ENCODE results near the gene UPK3A. TPM values are rescaled to one million over a fixed set of nuclear protein-coding genes. Genes with fewer than 3 reads are reported as not detected.
"Not testable (repeated sequence)": the region's sequence is repeated elsewhere in the genome, so short reads cannot be mapped to it uniquely, and the experiment has no call there.

UPK3A gene
- polyA plus RNA-seq, 1 donor, result not detected

- peak; percentile 56 for DNase-seq (ENCODE audit: low read depth)
Observed at GRCh38 chr22:45309422-45310227, 24.9 kb downstream of the UPK3A start, which contains the start of gene FAM118A. TSS of gene FAM118A (plus strand) at chr22:45309934. CDS start at chr22:45322380, 12,446 bp downstream.

DNA sequence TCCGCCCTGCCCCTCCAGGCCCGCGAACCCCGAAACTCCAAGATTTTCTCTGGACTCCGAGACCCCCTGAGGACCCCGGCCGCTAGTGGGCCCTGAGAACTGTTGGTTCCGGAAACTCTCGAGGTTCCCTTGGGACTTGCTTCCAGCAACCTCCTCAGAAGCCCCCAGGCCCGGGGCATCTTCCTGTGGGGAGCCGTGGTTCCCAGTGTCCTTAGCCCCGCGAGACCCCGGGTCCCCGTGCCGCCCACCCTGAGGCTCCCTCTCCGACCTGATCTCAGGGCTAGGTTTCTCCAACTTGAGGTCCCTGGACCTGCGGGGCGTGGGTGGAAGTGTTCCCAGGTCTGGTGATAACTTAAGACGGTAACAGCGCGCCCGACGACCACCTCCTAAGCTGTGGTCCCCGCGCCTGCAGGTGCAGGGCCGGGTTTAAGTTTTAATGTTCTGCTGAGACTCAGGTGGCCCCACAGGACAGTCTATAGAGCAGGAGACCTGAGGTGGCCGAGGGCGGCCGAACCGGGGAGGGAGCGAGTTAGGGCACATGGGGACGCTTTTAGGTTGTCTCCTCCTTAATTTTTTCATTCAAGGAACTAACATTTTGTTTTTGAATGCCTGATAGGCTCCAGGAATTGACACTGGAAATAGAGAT, 25.7 kb downstream of the UPK3A start:
- DNase-seq (ENCODE audit: low read depth), result no peak

DNA sequence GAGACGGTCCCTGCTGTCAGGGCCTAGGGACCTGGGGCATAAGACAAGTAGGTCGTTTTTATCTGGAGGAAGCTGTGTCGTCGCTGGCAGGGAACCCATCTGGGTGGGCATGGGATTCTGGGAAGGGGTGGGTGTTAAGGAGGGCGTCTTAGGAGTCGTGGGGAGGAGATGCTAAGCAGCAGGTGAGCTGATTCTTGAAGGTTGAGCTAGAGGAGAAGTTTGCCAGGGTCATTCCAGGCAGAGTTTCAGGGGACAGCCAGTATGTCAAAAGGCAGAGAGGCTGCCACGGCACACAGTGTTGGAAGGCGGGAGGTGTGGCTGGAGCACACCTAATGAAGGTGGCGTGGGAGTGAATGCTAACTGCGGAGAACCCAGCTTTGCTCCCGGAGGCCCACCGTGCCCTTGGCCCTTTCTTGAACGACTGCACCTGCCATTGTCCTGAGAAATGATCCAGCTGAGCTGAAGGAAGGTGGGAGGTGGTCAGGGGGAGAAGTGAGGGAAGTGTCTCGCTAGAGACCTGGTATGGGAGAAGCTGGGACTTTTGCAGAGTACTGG, 26.3 kb downstream of the UPK3A start:
- no peak for DNase-seq (ENCODE audit: low read depth)

DNA sequence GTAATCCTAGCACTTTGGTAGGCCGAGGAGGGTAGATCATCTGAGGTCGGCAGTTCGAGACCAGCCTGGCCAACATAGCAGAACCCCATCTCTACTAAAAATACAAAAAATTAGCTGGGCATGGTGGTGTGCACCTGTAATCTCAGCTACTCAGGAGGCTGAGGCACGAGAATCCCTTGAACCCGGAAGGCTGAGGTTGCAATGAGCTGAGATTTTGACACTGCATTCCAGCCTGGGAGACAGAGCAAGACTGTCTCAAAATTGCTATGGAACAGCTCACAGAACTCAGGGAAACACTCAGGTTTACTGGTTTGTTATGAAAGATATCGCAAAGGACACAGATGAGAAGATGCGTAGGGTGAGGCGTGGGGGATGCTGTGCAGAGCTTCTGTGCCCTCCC, 27.7 kb downstream of the UPK3A start:
- no peak for DNase-seq (ENCODE audit: low read depth)

GRCh38 chr22:45312856-45313255, 28.1 kb downstream of the UPK3A start:
- no peak for DNase-seq (ENCODE audit: low read depth)

DNA sequence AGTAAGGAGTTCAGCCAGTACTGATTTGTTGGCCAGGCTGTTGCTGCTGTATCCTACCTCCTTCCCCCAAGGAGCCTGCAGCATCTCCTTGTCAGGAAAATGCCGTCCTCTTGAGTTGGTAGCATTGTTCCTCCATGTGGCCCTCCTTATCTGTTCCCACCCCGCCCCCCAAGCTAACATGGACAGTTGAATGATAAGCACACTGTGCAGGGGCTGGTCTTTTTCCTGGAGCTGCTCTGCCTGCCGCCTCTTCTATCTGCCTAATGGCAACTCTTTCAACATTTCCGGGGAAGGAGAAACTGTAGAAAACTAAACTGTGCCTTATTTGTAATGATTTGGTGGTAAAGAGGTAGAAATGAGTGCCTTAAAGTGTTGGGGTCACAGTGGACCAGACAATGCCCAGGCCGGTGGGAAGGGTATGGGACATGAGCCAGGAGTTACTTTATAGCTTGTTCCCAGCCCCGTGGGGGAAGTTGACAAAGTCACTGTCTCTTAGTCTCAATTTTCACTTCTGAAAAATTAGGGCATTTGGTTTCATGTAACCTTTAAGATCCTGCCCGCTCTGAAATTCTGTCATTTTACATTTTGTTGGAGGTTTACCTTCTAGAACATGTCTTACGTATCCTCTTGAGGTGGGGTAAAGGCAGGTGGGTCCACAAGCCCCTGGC, 29.4 kb downstream of the UPK3A start:
- DNase-seq (ENCODE audit: low read depth), result no peak

DNA sequence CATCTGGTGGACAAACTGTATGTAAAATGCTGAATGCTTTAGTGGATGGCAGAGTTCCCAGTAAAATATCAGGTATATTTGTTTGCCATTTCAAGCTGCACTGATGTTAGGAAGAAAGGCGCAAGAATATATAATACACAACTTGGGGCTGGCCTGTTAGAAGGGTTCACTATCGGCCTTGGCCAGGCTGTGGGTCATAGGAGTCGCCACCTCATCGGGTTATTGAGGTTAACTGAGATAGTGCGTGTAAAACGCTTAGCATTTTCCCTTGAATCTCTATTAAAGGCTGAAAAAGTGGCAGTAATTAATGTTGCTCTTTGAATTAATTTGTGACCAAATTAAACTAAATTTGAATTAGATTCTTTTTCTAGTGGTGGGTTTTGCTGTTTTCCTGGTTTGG, 30.0 kb downstream of the UPK3A start:
- no peak for DNase-seq (ENCODE audit: low read depth)

- DNase-seq (ENCODE audit: low read depth), result no peak
Observed at GRCh38 chr22:45316796-45317526, 32.2 kb downstream of the UPK3A start.

- DNase-seq (ENCODE audit: low read depth), result no peak
Observed at GRCh38 chr22:45317551-45318167, 32.9 kb downstream of the UPK3A start.

DNA sequence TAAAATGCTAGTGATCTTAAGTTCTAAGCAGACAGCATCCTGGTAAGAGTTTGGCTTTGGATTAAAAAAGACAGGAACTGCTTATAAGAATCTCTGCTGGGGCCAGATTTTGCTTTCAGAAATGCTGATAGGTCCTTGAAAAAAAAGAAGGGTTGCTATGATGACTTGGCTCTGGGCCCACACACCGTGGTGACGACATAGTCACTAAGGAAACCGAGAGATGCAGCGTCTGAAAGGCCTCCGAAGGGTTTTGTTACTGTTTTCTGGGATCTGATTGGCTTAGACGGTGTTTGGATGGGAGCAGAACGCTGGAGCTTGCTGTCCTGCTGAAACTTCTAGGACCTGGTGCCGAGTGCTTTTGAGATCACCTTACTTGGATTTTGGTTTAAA, 33.4 kb downstream of the UPK3A start:
- DNase-seq (ENCODE audit: low read depth), result peak; percentile 58

- DNase-seq (ENCODE audit: low read depth), result no peak
Observed at GRCh38 chr22:45318558-45319323, 34.0 kb downstream of the UPK3A start.

GRCh38 chr22:45319324-45319685, 34.6 kb downstream of the UPK3A start:
- DNase-seq (ENCODE audit: low read depth), result no peak

- DNase-seq (ENCODE audit: low read depth), result no peak
Observed at GRCh38 chr22:45320357-45320976, 35.7 kb downstream of the UPK3A start.

DNA sequence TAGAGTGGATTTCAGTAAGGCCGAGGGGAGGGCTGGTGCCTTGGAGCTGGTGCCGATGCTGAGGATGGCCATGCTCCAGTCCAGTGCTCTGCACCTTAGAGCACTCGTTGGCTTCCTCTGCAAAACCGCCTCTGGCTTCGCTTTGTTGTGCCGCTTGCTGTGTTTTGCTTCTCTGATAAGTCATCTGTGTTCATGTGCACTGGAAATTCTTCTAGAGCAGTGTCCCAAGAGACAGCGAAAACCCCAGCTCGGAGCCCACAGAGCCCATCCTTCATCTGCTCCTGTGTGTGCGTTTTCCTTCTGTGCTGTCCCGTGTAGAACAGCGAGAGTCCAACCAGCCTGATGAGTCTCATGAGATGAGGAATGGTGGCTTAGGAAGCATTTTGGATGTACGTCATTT, 37.1 kb downstream of the UPK3A start:
- DNase-seq (ENCODE audit: low read depth), result no peak

DNA sequence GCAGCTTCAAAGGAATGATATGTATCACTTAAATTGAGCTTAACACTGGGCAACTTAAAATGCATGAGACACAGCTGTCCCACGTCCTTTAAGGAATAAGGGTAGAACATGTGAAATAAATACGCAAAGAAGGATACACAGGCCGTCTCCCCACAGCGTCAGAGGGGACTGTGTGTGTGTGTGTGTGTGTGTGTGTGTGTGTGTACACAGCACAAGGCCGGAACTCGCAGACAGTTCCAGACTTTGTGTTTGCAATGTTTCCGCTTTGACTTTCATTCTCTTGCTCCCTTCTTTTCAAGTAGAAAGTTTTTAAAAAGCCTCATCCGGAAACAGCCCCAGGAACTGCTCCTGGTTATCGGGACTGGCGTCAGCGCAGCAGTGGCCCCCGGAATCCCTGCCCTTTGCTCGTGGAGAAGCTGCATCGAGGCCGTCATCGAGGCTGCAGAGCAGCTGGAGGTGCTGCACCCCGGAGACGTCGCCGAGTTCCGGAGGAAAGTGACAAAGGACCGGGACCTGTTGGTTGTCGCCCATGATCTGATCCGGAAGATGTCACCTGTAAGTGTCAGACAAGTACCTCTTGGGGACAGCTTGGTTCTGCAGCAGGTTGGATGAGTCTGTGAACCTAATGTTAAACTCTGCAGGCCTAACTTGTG, 38.2 kb downstream of the UPK3A start:
- no peak for DNase-seq (ENCODE audit: low read depth)

- no peak for DNase-seq (ENCODE audit: low read depth)
Observed at GRCh38 chr22:45323695-45324094, 38.9 kb downstream of the UPK3A start.

GRCh38 chr22:45324311-45324711, 39.6 kb downstream of the UPK3A start:
- no peak for DNase-seq (ENCODE audit: low read depth)

- DNase-seq (ENCODE audit: low read depth), result not testable (repeated sequence)
Observed at GRCh38 chr22:45328261-45328660, 43.5 kb downstream of the UPK3A start.

DNA sequence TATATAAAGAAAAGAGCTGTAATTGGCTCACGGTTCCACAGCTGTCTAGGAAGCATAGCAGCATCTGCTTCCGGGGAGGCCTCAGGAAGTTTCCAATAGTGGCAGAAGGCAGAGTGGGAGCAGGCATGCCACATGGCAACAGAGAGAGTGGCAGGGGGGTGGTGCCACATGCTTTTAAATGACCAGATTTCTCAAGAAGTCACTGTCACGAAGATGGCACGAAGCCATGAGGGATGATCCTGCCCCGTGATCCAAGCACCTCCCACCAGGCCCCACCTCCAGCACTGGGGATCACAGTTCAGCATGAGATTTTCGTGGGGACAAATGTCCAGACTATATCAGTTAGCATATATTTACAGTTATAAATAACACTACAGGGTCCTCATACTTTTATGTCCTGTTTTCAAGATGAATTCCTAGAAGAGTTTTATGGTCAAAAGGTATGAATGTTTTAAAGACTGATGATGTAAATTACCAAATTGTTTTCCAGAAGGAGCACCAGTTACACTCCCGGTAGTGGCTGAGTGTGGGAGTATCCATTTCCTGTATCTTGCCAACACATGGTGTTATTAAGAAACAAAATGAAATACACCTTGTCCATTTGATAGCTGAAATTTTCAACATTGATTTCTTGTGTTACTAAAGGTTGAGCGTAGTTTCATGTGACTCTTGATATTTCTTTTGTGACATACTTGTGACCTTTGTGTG, 44.2 kb downstream of the UPK3A start:
- no peak for DNase-seq (ENCODE audit: low read depth)
